IMR-90 (cell line): Measurements from ENCODE around the gene EPB41L4A. TPM values are rescaled to one million over a fixed set of nuclear protein-coding genes. Genes with fewer than 3 reads are reported as not detected.

Experiments used
- ATAC-seq: fragments of 200-7000 bp; cut with Tn5 transposase; 2 replicates; pipeline ENCODE4 v1.9.1; 2020; ENCODE audit warnings: low read depth, mild to moderate bottlenecking, moderate library complexity
- BruUV-seq: library from RNA; stranded (reverse); fragments of 400-500 nt; replicated peaks from 2 replicates; lab custom pipeline; 2021; lab: Mats Ljungman, UMichigan
- CTCF ChIA-PET: fragments of 300-600 bp; formaldehyde crosslinking; extraction: SDS; loops from one replicate; lab custom pipeline; 2021; ENCODE audit warnings: antibody characterized with exemption; lab: Yijun Ruan, JAX
- POLR2A ChIA-PET: fragments of 300-600 bp; sonication (Branson Sonifier 250); formaldehyde crosslinking; loops from one replicate; lab custom pipeline; 2022; ENCODE audit warnings: antibody characterized with exemption; ENCODE audit not compliant: unreplicated experiment; lab: Charles Lee
- DNase-seq: peaks from one replicate; pipeline ENCODE4 v3.0.0; 2013
- H2AFZ ChIP-seq: replicated peaks from 2 replicates; pipeline ENCODE3; 2013; ENCODE audit warnings: low read length, mild to moderate bottlenecking; ENCODE audit not compliant: poor library complexity
- H2AK5ac ChIP-seq: 2 replicates; pipeline ENCODE4 v1.6.1; 2013; ENCODE audit warnings: low read depth, low read length, inconsistent platforms
- H2AK9ac ChIP-seq: replicated peaks from 2 replicates; pipeline ENCODE3; 2013; ENCODE audit warnings: mild to moderate bottlenecking, low read depth, low read length, moderate library complexity; ENCODE audit not compliant: poor library complexity
- H2BK120ac ChIP-seq: 2 replicates; pipeline ENCODE4 v1.6.1; 2013; ENCODE audit warnings: low read depth, low read length, inconsistent platforms
- H2BK15ac ChIP-seq: 3 replicates; pipeline ENCODE4 v1.6.1; 2013; ENCODE audit warnings: low read depth, low read length, inconsistent platforms
- H2BK20ac ChIP-seq: 2 replicates; pipeline ENCODE4 v1.6.1; 2013; ENCODE audit warnings: low read depth, mild to moderate bottlenecking, inconsistent platforms, low read length, moderate library complexity
- H2BK5ac ChIP-seq: 2 replicates; pipeline ENCODE4 v1.6.1; 2013; ENCODE audit warnings: mild to moderate bottlenecking, low read depth, low read length, inconsistent platforms; ENCODE audit not compliant: poor library complexity, severe bottlenecking
- H3K14ac ChIP-seq: replicated peaks from 2 replicates; pipeline ENCODE4 v1.6.1; 2013; ENCODE audit warnings: low read depth, low read length, inconsistent platforms
- H3K18ac ChIP-seq: 2 replicates; pipeline ENCODE4 v1.6.1; 2013; ENCODE audit warnings: low read depth, low read length, control low read depth
- H3K23ac ChIP-seq: 2 replicates; pipeline ENCODE4 v1.6.1; 2013; ENCODE audit warnings: low read depth, low read length, inconsistent platforms
- H3K27ac ChIP-seq: 2 replicates; pipeline ENCODE4 v1.5.1; 2013; ENCODE audit warnings: mild to moderate bottlenecking, control low read depth, low read length; ENCODE audit not compliant: insufficient read depth
- H3K27me3 ChIP-seq: 2 replicates; pipeline ENCODE4 v1.6.1; 2013; ENCODE audit warnings: low read length; ENCODE audit not compliant: control insufficient read depth, insufficient read depth
- H3K36me3 ChIP-seq: 2 replicates; pipeline ENCODE4 v1.6.1; 2013; ENCODE audit warnings: low read length, mixed read lengths; ENCODE audit not compliant: control insufficient read depth, insufficient read depth
- H3K4ac ChIP-seq: 2 replicates; pipeline ENCODE4 v1.6.1; 2013; ENCODE audit warnings: low read depth, low read length, inconsistent platforms
- H3K4me1 ChIP-seq: 2 replicates; pipeline ENCODE4 v1.6.1; 2013; ENCODE audit warnings: low read length, mixed read lengths; ENCODE audit not compliant: control insufficient read depth, insufficient read depth
- H3K4me2 ChIP-seq: 2 replicates; pipeline ENCODE4 v1.6.1; 2013; ENCODE audit warnings: low read depth, mild to moderate bottlenecking, control low read depth, low read length, moderate library complexity
- H3K4me3 ChIP-seq: 2 replicates; pipeline ENCODE4 v1.5.1; 2013; ENCODE audit warnings: low read depth, mild to moderate bottlenecking, control low read depth, low read length, moderate library complexity; ENCODE audit not compliant: insufficient read depth
- H3K56ac ChIP-seq: 2 replicates; pipeline ENCODE4 v1.6.1; 2013; ENCODE audit warnings: low read length, inconsistent platforms; ENCODE audit not compliant: insufficient read depth; ENCODE audit errors: extremely low read depth
- H3K79me1 ChIP-seq, 2 experiments: 2 replicates each; pipeline ENCODE4 v1.6.1; 2013; ENCODE audit warnings: low read length in 2 of 2, inconsistent platforms in 1 of 2, low read depth in 1 of 2
- H3K9ac ChIP-seq: 2 replicates; pipeline ENCODE4 v1.6.1; 2013; ENCODE audit warnings: low read depth, low read length, control low read depth
- H3K9me1 ChIP-seq: 2 replicates; pipeline ENCODE4 v1.6.1; 2013; ENCODE audit warnings: low read length, inconsistent platforms; ENCODE audit not compliant: insufficient read depth
- H3K9me3 ChIP-seq: 2 replicates; pipeline ENCODE4 v1.6.1; 2013; ENCODE audit warnings: low read length; ENCODE audit not compliant: control insufficient read depth, insufficient read depth
- H4K20me1 ChIP-seq: 2 replicates; pipeline ENCODE4 v1.6.1; 2013; ENCODE audit warnings: low read length, inconsistent platforms; ENCODE audit not compliant: insufficient read depth
- H4K5ac ChIP-seq: 2 replicates; pipeline ENCODE4 v1.6.1; 2013; ENCODE audit warnings: mild to moderate bottlenecking, low read depth, low read length, control low read depth
- H4K8ac ChIP-seq, 2 experiments: 2 replicates each; pipeline ENCODE4 v1.6.1; 2013; ENCODE audit warnings: low read depth in 2 of 2, low read length in 2 of 2, control low read depth in 1 of 2, inconsistent platforms in 1 of 2
- H4K91ac ChIP-seq: 2 replicates; pipeline ENCODE4 v1.6.1; 2013; ENCODE audit warnings: low read depth, low read length, inconsistent platforms; ENCODE audit not compliant: insufficient read depth
- CHD1 ChIP-seq: IDR thresholded peaks from 2 replicates; pipeline ENCODE4 v1.6.1; 2012; ENCODE audit warnings: low read depth, low read length, improper control_type of control experiment
- MXI1 ChIP-seq: IDR thresholded peaks from 2 replicates; pipeline ENCODE4 v1.6.1; 2012; ENCODE audit warnings: low read depth, mild to moderate bottlenecking, low read length, moderate library complexity, borderline replicate concordance
- RAD21 ChIP-seq: IDR thresholded peaks from 2 replicates; pipeline ENCODE4 v1.6.1; 2012; ENCODE audit warnings: low read length, improper control_type of control experiment
- WGBS, 2 experiments: methylation state at CpG; one replicate each; pipeline versions ENCODE4 v1.1.5 to v1.1.7; 2013; ENCODE audit warnings: missing lambda C conversion rate in 2 of 2; ENCODE audit not compliant: insufficient read length in 1 of 2; ENCODE audit errors: extremely low coverage in 2 of 2; 5-methylcytosine and 5-hydroxymethylcytosine counted together
- dilution Hi-C: fragments of 300-500 bp; cut with HindIII; formaldehyde crosslinking; loops from one replicate; pipeline ENCODE4 v1.14.3; 2018; ENCODE audit warnings: low sequenced_read_pairs; ENCODE audit not compliant: unreplicated experiment
- in situ Hi-C: fragments of 300-500 bp; cut with MboI; formaldehyde crosslinking; loops from 3 replicates; pipeline ENCODE4 v1.14.3; 2019; ENCODE audit warnings: low sequenced_read_pairs, inconsistent platforms, mixed read lengths
- intact Hi-C: fragments of 100-400 bp; cut with micrococcal nuclease; formaldehyde crosslinking; loops from 2 replicates; pipeline ENCODE4 v1.10.0; 2022
- polyA plus RNA-seq, 3 experiments: library from polyadenylated mRNA; depleted of rRNA; stranded (reverse); fragments of >200 nt; gene quantifications; 2 replicates each; pipeline ENCODE4 v1.2.3, GENCODE V29; 2012; ENCODE audit warnings: low replicate concordance in 1 of 3
- total RNA-seq: library from RNA; depleted of rRNA; stranded (reverse); fragments of >200 nt; gene quantifications from 2 replicates; pipeline ENCODE4 v1.2.3, GENCODE V29; 2012

EPB41L4A gene
- total and polyA plus RNA-seq, 2 of the 4 experiments (the other 2 are of a cell fraction): under 0.01 to 0.02 TPM

- Histone ChIP-seq H2BK20ac (no peak overlapping the region), H2BK120ac (no peak overlapping the region), H4K20me1 (no peaks in the 10 kb centered on the region), H3K79me1 (no peaks in the 10 kb centered on the region), H3K9ac (no peak overlapping the region), H3K4me1 (no peaks in the 10 kb centered on the region), H2AK9ac (no peak overlapping the region), H3K18ac (no peak overlapping the region), H3K4me2 (no peak overlapping the region), H3K14ac (no peak overlapping the region), H3K56ac (no peak overlapping the region), H4K5ac (no peak overlapping the region), H2AFZ (no peak overlapping the region), H2BK5ac (no peak overlapping the region), H3K27ac (no peak overlapping the region), H3K9me1 (no peaks in the 10 kb centered on the region), H3K27me3 (peaks cover 5% of the 10 kb centered on the region), H2BK15ac (no peak overlapping the region), H2AK5ac (no peak overlapping the region), H3K4me3 (no peak overlapping the region), H3K4ac (no peak overlapping the region), H4K91ac (no peak overlapping the region), H3K9me3 (no peaks in the 10 kb centered on the region), H3K36me3 (no peaks in the 10 kb centered on the region), H4K8ac (no peak overlapping the region), H3K23ac (no peak overlapping the region)
- in situ Hi-C loops: no loop called here
- BruUV-seq: no TSS peak
- POLR2A ChIA-PET: no interaction called here
- no peak for TF ChIP-seq RAD21
- TF ChIP-seq MXI1: no peak
- no peak for TF ChIP-seq CHD1
- dilution Hi-C loops: no loop called here
- ATAC-seq (no peak), DNase-seq (no peak)
- intact Hi-C loops: loop anchor here (10.0 kb wide), 1 partner anchor 215 kb away; the partner anchor contains the start of gene EPB41L4A
- WGBS, 2 experiments: 29% methylated on average over 1 of the region's 3 CpGs; no CpG with 5 or more reads in 1 of the 2 experiments
- CTCF ChIA-PET: interaction anchor here (0.6 kb wide), 1 partner anchor 7 kb away, joined by 3 read pairs; no protein-coding TSS in a partner anchor
Observed at GRCh38 chr5:112200131-112200530, 218.9 kb downstream of the EPB41L4A start.
